Lung microvascular endothelial cell (primary cell): Measurements from ENCODE around the gene CNTN2. TPM values are rescaled to one million over a fixed set of nuclear protein-coding genes. Genes with fewer than 3 reads are reported as not detected.

Experiments used
- DNase-seq, 2 donors: peaks; one replicate each; pipeline versions ENCODE4 v3.0.0 to v3.0.0-alpha.2; 2010; ENCODE audit warnings: low read depth in 2 of 2
- total RNA-seq: library from RNA; depleted of rRNA; stranded (reverse); fragments of >200 nt; gene quantifications from 2 replicates; pipeline ENCODE4 v1.2.1, GENCODE V29; 2014

The CNTN2 gene
- total RNA-seq, 1 donor from 2014 or later: not detected

DNA sequence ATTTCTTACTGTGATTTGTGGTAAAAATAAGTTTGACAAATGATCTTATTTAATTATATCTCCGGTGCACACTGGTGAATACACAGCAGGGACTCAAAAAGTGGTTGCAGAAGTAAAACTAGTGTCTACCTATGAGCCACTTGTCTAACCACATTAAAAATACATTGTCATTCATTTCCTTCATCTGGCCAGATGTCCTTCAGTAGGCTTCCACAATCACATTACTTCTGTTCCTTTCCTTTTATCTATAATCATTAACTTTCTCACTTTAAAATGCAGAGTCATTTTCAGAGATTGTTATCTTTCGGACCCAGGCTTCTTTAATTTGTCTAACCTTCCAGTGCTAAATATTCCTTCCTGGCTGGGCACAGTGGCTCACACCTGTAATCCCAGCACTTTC, 75.7 kb downstream of the CNTN2 start:
- no peak for DNase-seq

DNA sequence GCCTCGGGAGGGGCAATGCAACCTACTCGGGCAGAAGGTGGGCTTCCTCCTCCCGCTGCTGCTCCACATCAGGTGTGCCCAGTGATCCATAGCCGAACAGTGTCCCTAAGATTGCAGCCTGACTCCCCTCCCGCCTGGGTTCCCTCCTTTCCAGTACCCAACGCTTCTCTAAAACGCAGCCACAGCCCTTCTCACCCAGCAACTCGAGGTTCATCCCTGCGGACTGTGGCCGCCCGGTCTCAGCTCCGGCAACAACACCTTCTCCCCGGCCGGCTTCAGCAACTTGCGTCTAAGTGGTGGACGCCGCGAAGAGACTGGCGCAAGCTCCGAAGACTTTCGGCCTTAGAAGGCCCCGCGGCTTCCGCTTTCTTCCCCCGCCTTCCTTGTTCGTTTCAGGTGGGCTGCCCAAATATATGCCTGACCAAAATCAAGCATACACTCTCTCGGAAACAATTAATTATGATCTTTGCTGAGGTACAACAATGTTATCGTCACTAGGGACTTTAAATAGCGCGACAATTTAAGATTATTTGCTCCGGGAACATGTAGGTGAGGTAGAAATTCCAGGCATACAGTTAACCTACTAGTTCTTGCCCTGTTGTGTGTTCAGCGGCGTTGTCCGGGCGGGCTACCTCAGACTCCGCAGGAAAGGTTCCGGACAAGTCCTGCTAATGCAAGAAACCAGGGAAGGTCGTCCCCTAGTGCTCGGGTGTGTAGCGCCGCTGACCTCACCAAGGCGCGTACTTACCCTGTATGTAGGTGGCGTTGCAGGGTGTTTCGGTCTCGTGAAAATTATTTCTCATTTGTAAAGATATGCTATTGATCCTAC, 78.9 kb downstream of the CNTN2 start, which contains the start of gene RBBP5:
RBBP5 (minus strand) TSS at position 319 of the 829 bp plus-strand sequence; CDS start at position 214, 105 bp downstream.
- peak; percentile 98 to 99 for DNase-seq

DNA sequence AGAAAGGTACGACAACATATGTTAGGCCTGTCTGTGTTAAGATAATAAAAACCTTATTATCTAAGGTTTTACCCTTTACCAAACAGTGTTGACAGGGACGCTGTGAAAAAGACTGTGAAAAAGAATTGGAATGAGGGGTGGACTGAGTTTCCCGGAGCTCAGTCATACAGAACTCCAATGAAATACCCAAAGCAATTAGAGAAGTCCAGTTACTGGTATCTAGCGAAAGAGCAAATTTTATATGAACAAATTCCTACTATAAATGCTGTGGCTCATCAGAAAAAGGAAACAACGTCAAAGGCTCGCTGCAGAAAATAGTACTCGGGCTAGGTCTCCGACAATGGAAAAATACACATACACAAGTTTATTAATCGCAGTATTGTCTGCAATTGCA, 79.5 kb downstream of the CNTN2 start:
- peak in 1 of 2 donors; percentile 54 for DNase-seq

DNA sequence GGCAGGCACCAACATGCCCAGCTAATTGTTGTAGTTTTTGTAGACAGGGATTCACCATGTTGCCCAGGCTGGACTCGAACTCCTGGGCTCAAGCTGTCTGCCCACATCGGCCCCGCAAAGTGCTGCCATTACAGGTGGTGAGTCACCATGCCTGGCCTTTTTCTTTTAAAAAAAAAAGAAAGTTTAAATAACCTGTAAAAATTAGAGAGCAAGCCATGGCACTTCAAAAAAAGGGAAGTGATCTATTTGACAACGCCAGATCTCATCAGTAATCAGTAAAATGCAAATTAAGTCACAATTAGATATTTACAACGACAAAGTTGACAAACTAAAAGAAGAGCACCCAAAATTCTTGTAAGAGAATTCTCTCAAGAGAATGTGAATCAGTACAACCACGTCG, 81.7 kb downstream of the CNTN2 start:
- DNase-seq: no peak

DNA sequence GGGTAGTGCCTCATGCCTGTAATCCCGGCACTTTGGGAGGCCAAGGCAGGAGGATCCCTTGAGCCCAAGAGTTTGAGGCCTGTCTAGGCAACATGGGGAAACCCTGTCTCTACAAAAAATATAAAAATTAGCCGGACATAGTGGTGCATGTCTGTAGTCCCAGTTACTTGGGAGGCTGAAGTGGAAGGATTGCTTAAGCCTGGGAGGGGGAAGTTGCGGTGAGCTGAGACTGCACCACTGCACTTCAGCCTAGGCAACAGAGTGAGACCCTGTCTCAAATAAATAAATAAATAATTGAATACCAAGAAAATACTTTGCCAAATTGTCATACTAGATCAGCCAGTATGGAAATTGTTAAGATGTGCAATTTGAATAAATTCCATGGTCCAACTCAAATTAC, 84.6 kb downstream of the CNTN2 start:
- no peak for DNase-seq

Other genes starting within 250 kb of the CNTN2 start
- gene NFASC, start 172.3 kb upstream of the CNTN2 start, total RNA-seq: under 0.01 TPM in 2 replicates
- 0.87 and 2.0 TPM in 2 replicates for gene TMEM81, start 41.2 kb downstream of the CNTN2 start, total RNA-seq
- 10.9 and 16.3 TPM in 2 replicates for gene RBBP5, start 78.8 kb downstream of the CNTN2 start, total RNA-seq
- 8.9 and 10.9 TPM in 2 replicates for gene DSTYK, start 168.5 kb downstream of the CNTN2 start, total RNA-seq
- gene TMCC2, start 184.7 kb downstream of the CNTN2 start, total RNA-seq: 0.40 and 0.44 TPM in 2 replicates